ENCODE measurements around the gene DHX16.

Gene DHX16

GRCh38 chr6:30613251-30614043 is 59.4 kb downstream of the DHX16 start:
- Histone ChIP-seq H3K27ac (ENCODE audit: low read depth, low read length, poor library complexity, severe bottlenecking) (peak overlapping the region; percentile 23), H3K79me2 (ENCODE audit: insufficient read depth, low read length) (peaks cover 34% of the 10 kb centered on the region), H3K4me1 (ENCODE audit: insufficient read depth, low read length, severe bottlenecking) (peaks cover 38% of the 10 kb centered on the region), H3F3A (ENCODE audit: insufficient read depth, low read length) (0 out of 2 replicates have a peak, but pooled peaks cover 2% of the 10 kb centered on the region), H4K20me1 (ENCODE audit: insufficient read depth, low read length) (no peaks in the 10 kb centered on the region), H3K4me3 (ENCODE audit: low read depth, low read length, poor library complexity, severe bottlenecking) (peak overlapping the region; percentile 97), H3K4me2 (ENCODE audit: low read length) (peak overlapping the region; percentile 88), H3K9me2 (ENCODE audit: low read depth, low read length) (no peaks in the 10 kb centered on the region), H3K27me3 (ENCODE audit: insufficient read depth, low read length) (no peaks in the 10 kb centered on the region), H3K9ac (ENCODE audit: low read length) (peak overlapping the region; percentile 99; the same call in 1 of the 2 replicates), H2AFZ (ENCODE audit: low read length) (no peak overlapping the region), H3K36me3 (ENCODE audit: insufficient read depth, low read length) (peaks cover 81% of the 10 kb centered on the region), H3K9me3 (ENCODE audit: low read length) (no peaks in the 10 kb centered on the region)
- TF ChIP-seq EZH2 (IDR thresholded peaks at IDR 0.05; ENCODE audit: borderline replicate concordance, low read length): no peak
- TF ChIP-seq, protein P1, sequence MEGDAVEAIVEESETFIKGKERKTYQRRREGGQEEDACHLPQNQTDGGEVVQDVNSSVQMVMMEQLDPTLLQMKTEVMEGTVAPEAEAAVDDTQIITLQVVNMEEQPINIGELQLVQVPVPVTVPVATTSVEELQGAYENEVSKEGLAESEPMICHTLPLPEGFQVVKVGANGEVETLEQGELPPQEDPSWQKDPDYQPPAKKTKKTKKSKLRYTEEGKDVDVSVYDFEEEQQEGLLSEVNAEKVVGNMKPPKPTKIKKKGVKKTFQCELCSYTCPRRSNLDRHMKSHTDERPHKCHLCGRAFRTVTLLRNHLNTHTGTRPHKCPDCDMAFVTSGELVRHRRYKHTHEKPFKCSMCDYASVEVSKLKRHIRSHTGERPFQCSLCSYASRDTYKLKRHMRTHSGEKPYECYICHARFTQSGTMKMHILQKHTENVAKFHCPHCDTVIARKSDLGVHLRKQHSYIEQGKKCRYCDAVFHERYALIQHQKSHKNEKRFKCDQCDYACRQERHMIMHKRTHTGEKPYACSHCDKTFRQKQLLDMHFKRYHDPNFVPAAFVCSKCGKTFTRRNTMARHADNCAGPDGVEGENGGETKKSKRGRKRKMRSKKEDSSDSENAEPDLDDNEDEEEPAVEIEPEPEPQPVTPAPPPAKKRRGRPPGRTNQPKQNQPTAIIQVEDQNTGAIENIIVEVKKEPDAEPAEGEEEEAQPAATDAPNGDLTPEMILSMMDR (IDR thresholded peaks at IDR 0.05; ENCODE audit: low read length): 0 out of 2 replicates have a peak, but pooled peaks have one; percentile 9

GRCh38 chr6:30612687-30613248 is 60.0 kb downstream of the DHX16 start:
- peak overlapping the region; percentile 88 for H3K4me2 ChIP-seq (ENCODE audit: low read length)
- peak overlapping the region; percentile 13 for H3K27ac ChIP-seq (ENCODE audit: low read depth, low read length, poor library complexity, severe bottlenecking)
- no peak overlapping the region for H3K4me3 ChIP-seq (ENCODE audit: low read depth, low read length, poor library complexity, severe bottlenecking)
- 0 out of 2 replicates have a peak, but pooled peaks cover 2% of the 10 kb centered on the region for H3F3A ChIP-seq (ENCODE audit: insufficient read depth, low read length)
- H4K20me1 ChIP-seq (ENCODE audit: insufficient read depth, low read length): no peaks in the 10 kb centered on the region
- no peak overlapping the region; the same call in 1 of the 2 replicates for H3K9ac ChIP-seq (ENCODE audit: low read length)
- peaks cover 29% of the 10 kb centered on the region for H3K79me2 ChIP-seq (ENCODE audit: insufficient read depth, low read length)
- no peak overlapping the region for H2AFZ ChIP-seq (ENCODE audit: low read length)
- no peaks in the 10 kb centered on the region for H3K9me3 ChIP-seq (ENCODE audit: low read length)
- H3K4me1 ChIP-seq (ENCODE audit: insufficient read depth, low read length, severe bottlenecking): peaks cover 34% of the 10 kb centered on the region
- H3K36me3 ChIP-seq (ENCODE audit: insufficient read depth, low read length): peaks cover 88% of the 10 kb centered on the region
- H3K9me2 ChIP-seq (ENCODE audit: low read depth, low read length): no peaks in the 10 kb centered on the region
- no peaks in the 10 kb centered on the region for H3K27me3 ChIP-seq (ENCODE audit: insufficient read depth, low read length)
- TF ChIP-seq, protein P1 (IDR thresholded peaks at IDR 0.05; ENCODE audit: low read length): no peak
- no peak for TF ChIP-seq EZH2 (IDR thresholded peaks at IDR 0.05; ENCODE audit: borderline replicate concordance, low read length)

- H3K27ac ChIP-seq (ENCODE audit: low read depth, low read length, poor library complexity, severe bottlenecking): peak overlapping the region; percentile 13
- peaks cover 94% of the 10 kb centered on the region for H3K36me3 ChIP-seq (ENCODE audit: insufficient read depth, low read length)
- TF ChIP-seq, protein P1 (IDR thresholded peaks at IDR 0.05; ENCODE audit: low read length): no peak
- no peak for TF ChIP-seq EZH2 (IDR thresholded peaks at IDR 0.05; ENCODE audit: borderline replicate concordance, low read length)
- 0 out of 2 replicates have a peak, but pooled peaks cover 2% of the 10 kb centered on the region for H3F3A ChIP-seq (ENCODE audit: insufficient read depth, low read length)
- no peaks in the 10 kb centered on the region for H3K27me3 ChIP-seq (ENCODE audit: insufficient read depth, low read length)
- no peaks in the 10 kb centered on the region for H4K20me1 ChIP-seq (ENCODE audit: insufficient read depth, low read length)
- H2AFZ ChIP-seq (ENCODE audit: low read length): no peak overlapping the region
- peak overlapping the region; percentile 88; the same call in 1 of the 2 replicates for H3K4me2 ChIP-seq (ENCODE audit: low read length)
- H3K4me1 ChIP-seq (ENCODE audit: insufficient read depth, low read length, severe bottlenecking): peaks cover 34% of the 10 kb centered on the region
- peaks cover 29% of the 10 kb centered on the region for H3K79me2 ChIP-seq (ENCODE audit: insufficient read depth, low read length)
- H3K9me2 ChIP-seq (ENCODE audit: low read depth, low read length): no peaks in the 10 kb centered on the region
- H3K9me3 ChIP-seq (ENCODE audit: low read length): no peaks in the 10 kb centered on the region
- H3K9ac ChIP-seq (ENCODE audit: low read length): no peak overlapping the region
- no peak overlapping the region for H3K4me3 ChIP-seq (ENCODE audit: low read depth, low read length, poor library complexity, severe bottlenecking)
These were observed 60.6 kb downstream of the DHX16 start for GRCh38 chr6:30612213-30612612.

Measured in OCI-LY1 (cell line).